ENCODE measurements around the gene GPR152. TPM values are rescaled to one million over a fixed set of nuclear protein-coding genes. Genes with fewer than 3 reads are reported as not detected.
"Not testable (repeated sequence)": the region's sequence is repeated elsewhere in the genome, so short reads cannot be mapped to it uniquely, and the experiment has no call there.

GPR152 gene
- total RNA-seq, 1 donor from 2014 or later, result not detected

GRCh38 chr11:67489203-67489884 is 36.8 kb upstream of the GPR152 start:
- Histone ChIP-seq H3K27me3 (ENCODE audit: control insufficient read depth in 3 of 3, insufficient read depth in 3 of 3, low read length in 3 of 3) (no peaks in the 10 kb centered on the region), H3K4me3 (ENCODE audit: low read length in 3 of 3) (no peak overlapping the region), H3K27ac (ENCODE audit: low read depth, low read length) (no peak overlapping the region), H3K9ac (ENCODE audit: low read depth in 1 of 3, low read length in 3 of 3) (no peak overlapping the region), H3K36me3 (ENCODE audit: control insufficient read depth in 3 of 3, insufficient read depth in 3 of 3, low read length in 3 of 3) (peaks cover 20 to 30% (median 29%) of the 10 kb centered on the region in 3 donors), H3K9me3 (ENCODE audit: control insufficient read depth in 3 of 3, low read length in 3 of 3) (no peaks in the 10 kb centered on the region), H3K4me1 (ENCODE audit: control insufficient read depth in 3 of 3, insufficient read depth in 3 of 3, low read length in 3 of 3) (peaks cover 4 to 16% (median 6%) of the 10 kb centered on the region in 3 donors)

GRCh38 chr11:67486481-67487195 is 34.1 kb upstream of the GPR152 start:
- no peak overlapping the region for H3K27ac ChIP-seq (ENCODE audit: low read depth, low read length)
- no peak overlapping the region for H3K4me3 ChIP-seq (ENCODE audit: low read length in 3 of 3)
- no peaks in the 10 kb centered on the region for H3K27me3 ChIP-seq (ENCODE audit: control insufficient read depth in 3 of 3, insufficient read depth in 3 of 3, low read length in 3 of 3)
- peaks cover 17 to 30% (median 18%) of the 10 kb centered on the region in 3 donors for H3K4me1 ChIP-seq (ENCODE audit: control insufficient read depth in 3 of 3, insufficient read depth in 3 of 3, low read length in 3 of 3)
- H3K9me3 ChIP-seq (ENCODE audit: control insufficient read depth in 3 of 3, low read length in 3 of 3), result no peaks in the 10 kb centered on the region
- H3K9ac ChIP-seq (ENCODE audit: low read depth in 1 of 3, low read length in 3 of 3), result no peak overlapping the region
- H3K36me3 ChIP-seq (ENCODE audit: control insufficient read depth in 3 of 3, insufficient read depth in 3 of 3, low read length in 3 of 3), result peaks cover 17 to 25% (median 25%) of the 10 kb centered on the region in 3 donors

GRCh38 chr11:67485873-67486361 is 33.4 kb upstream of the GPR152 start:
- H3K27ac ChIP-seq (ENCODE audit: low read depth, low read length); H3K27me3 ChIP-seq (ENCODE audit: control insufficient read depth in 3 of 3, insufficient read depth in 3 of 3, low read length in 3 of 3); H3K9ac ChIP-seq (ENCODE audit: low read depth in 1 of 3, low read length in 3 of 3); H3K9me3 ChIP-seq (ENCODE audit: control insufficient read depth in 3 of 3, low read length in 3 of 3); H3K4me3 ChIP-seq (ENCODE audit: low read length in 3 of 3): not testable (repeated sequence)
- H3K4me1 ChIP-seq (ENCODE audit: control insufficient read depth in 3 of 3, insufficient read depth in 3 of 3, low read length in 3 of 3), result peaks cover 17 to 30% (median 18%) of the 10 kb centered on the region in 3 donors
- H3K36me3 ChIP-seq (ENCODE audit: control insufficient read depth in 3 of 3, insufficient read depth in 3 of 3, low read length in 3 of 3), result peaks cover 17 to 25% (median 20%) of the 10 kb centered on the region in 3 donors

- Histone ChIP-seq H3K4me1 (ENCODE audit: control insufficient read depth in 3 of 3, insufficient read depth in 3 of 3, low read length in 3 of 3) (peaks cover 17 to 30% (median 18%) of the 10 kb centered on the region in 3 donors), H3K36me3 (ENCODE audit: control insufficient read depth in 3 of 3, insufficient read depth in 3 of 3, low read length in 3 of 3) (peaks cover 13 to 19% (median 18%) of the 10 kb centered on the region in 3 donors), H3K27me3 (ENCODE audit: control insufficient read depth in 3 of 3, insufficient read depth in 3 of 3, low read length in 3 of 3) (no peaks in the 10 kb centered on the region), H3K9me3 (ENCODE audit: control insufficient read depth in 3 of 3, low read length in 3 of 3) (no peaks in the 10 kb centered on the region), H3K4me3 (ENCODE audit: low read length in 3 of 3) (peak overlapping the region in 1 of 3 donors; percentile 6), H3K27ac (ENCODE audit: low read depth, low read length) (no peak overlapping the region), H3K9ac (ENCODE audit: low read depth in 1 of 3, low read length in 3 of 3) (peak overlapping the region in 2 of 3 donors; percentile 12 to 50)
These were observed 32.4 kb upstream of the GPR152 start for GRCh38 chr11:67484847-67485311.

GRCh38 chr11:67483831-67484665 is 31.5 kb upstream of the GPR152 start:
- H3K36me3 ChIP-seq (ENCODE audit: control insufficient read depth in 3 of 3, insufficient read depth in 3 of 3, low read length in 3 of 3), result peaks cover 10 to 11% (median 11%) of the 10 kb centered on the region in 3 donors
- H3K4me1 ChIP-seq (ENCODE audit: control insufficient read depth in 3 of 3, insufficient read depth in 3 of 3, low read length in 3 of 3), result peaks cover 17 to 26% (median 18%) of the 10 kb centered on the region in 3 donors
- peak overlapping the region; percentile 91 to 97 (median 92) for H3K4me3 ChIP-seq (ENCODE audit: low read length in 3 of 3)
- peak overlapping the region; percentile 12 to 50 (median 25) for H3K9ac ChIP-seq (ENCODE audit: low read depth in 1 of 3, low read length in 3 of 3)
- H3K27ac ChIP-seq (ENCODE audit: low read depth, low read length), result no peak overlapping the region
- no peaks in the 10 kb centered on the region for H3K27me3 ChIP-seq (ENCODE audit: control insufficient read depth in 3 of 3, insufficient read depth in 3 of 3, low read length in 3 of 3)
- no peaks in the 10 kb centered on the region for H3K9me3 ChIP-seq (ENCODE audit: control insufficient read depth in 3 of 3, low read length in 3 of 3)

GRCh38 chr11:67482827-67483798 is 30.6 kb upstream of the GPR152 start, which contains the start of gene AIP:
TSS of gene AIP (plus strand) at chr11:67483026. CDS start at chr11:67483159, 133 bp downstream.
- H3K4me3 ChIP-seq (ENCODE audit: low read length in 3 of 3), result peak within 1 kb of the TSS; percentile 91 to 97 (median 92)
- H3K27me3 ChIP-seq (ENCODE audit: control insufficient read depth in 3 of 3, insufficient read depth in 3 of 3, low read length in 3 of 3), result no peaks in the 10 kb centered on the region
- no peaks in the 10 kb centered on the region for H3K9me3 ChIP-seq (ENCODE audit: control insufficient read depth in 3 of 3, low read length in 3 of 3)
- H3K27ac ChIP-seq (ENCODE audit: low read depth, low read length), result peak within 1 kb of the TSS; percentile 80
- peak within 1 kb of the TSS; percentile 74 to 82 (median 77) for H3K9ac ChIP-seq (ENCODE audit: low read depth in 1 of 3, low read length in 3 of 3)
- peaks cover 17 to 26% (median 18%) of the 10 kb centered on the region in 3 donors for H3K4me1 ChIP-seq (ENCODE audit: control insufficient read depth in 3 of 3, insufficient read depth in 3 of 3, low read length in 3 of 3)
- H3K36me3 ChIP-seq (ENCODE audit: control insufficient read depth in 3 of 3, insufficient read depth in 3 of 3, low read length in 3 of 3), result peaks cover 8 to 11% (median 11%) of the 10 kb centered on the region in 3 donors

- peak overlapping the region; percentile 80 for H3K27ac ChIP-seq (ENCODE audit: low read depth, low read length)
- peaks cover 3 to 8% (median 4%) of the 10 kb centered on the region in 3 donors for H3K36me3 ChIP-seq (ENCODE audit: control insufficient read depth in 3 of 3, insufficient read depth in 3 of 3, low read length in 3 of 3)
- no peaks in the 10 kb centered on the region for H3K27me3 ChIP-seq (ENCODE audit: control insufficient read depth in 3 of 3, insufficient read depth in 3 of 3, low read length in 3 of 3)
- peaks cover 17 to 26% (median 18%) of the 10 kb centered on the region in 3 donors for H3K4me1 ChIP-seq (ENCODE audit: control insufficient read depth in 3 of 3, insufficient read depth in 3 of 3, low read length in 3 of 3)
- peak overlapping the region; percentile 74 to 82 (median 77) for H3K9ac ChIP-seq (ENCODE audit: low read depth in 1 of 3, low read length in 3 of 3)
- peak overlapping the region; percentile 91 to 97 (median 92) for H3K4me3 ChIP-seq (ENCODE audit: low read length in 3 of 3)
- no peaks in the 10 kb centered on the region for H3K9me3 ChIP-seq (ENCODE audit: control insufficient read depth in 3 of 3, low read length in 3 of 3)
These were observed 29.8 kb upstream of the GPR152 start for GRCh38 chr11:67482275-67482826.

- not testable (repeated sequence) for H3K9me3 ChIP-seq (ENCODE audit: control insufficient read depth in 3 of 3, low read length in 3 of 3); H3K36me3 ChIP-seq (ENCODE audit: control insufficient read depth in 3 of 3, insufficient read depth in 3 of 3, low read length in 3 of 3); H3K27ac ChIP-seq (ENCODE audit: low read depth, low read length); H3K9ac ChIP-seq (ENCODE audit: low read depth in 1 of 3, low read length in 3 of 3); H3K4me3 ChIP-seq (ENCODE audit: low read length in 3 of 3); H3K4me1 ChIP-seq (ENCODE audit: control insufficient read depth in 3 of 3, insufficient read depth in 3 of 3, low read length in 3 of 3); H3K27me3 ChIP-seq (ENCODE audit: control insufficient read depth in 3 of 3, insufficient read depth in 3 of 3, low read length in 3 of 3)
These were observed 25.0 kb upstream of the GPR152 start for GRCh38 chr11:67477344-67478050.
